ENCODE data around the gene HSPB1.

Gene HSPB1

GRCh38 chr7:76294344-76295024 lies 8.0 kb upstream of the HSPB1 start:
- Histone ChIP-seq H3K36me3 (ENCODE audit: control insufficient read depth in 2 of 2, insufficient read depth in 1 of 2, low read length in 2 of 2) (no peaks in the 10 kb centered on the region), H3K27ac (ENCODE audit: extremely low read depth, low read depth, low read length) (0 out of 2 replicates have a peak overlapping the region, but pooled peaks have one; percentile 14), H3K4me3 (ENCODE audit: low read depth, low read length) (no peak overlapping the region), H3K9me3 (ENCODE audit: control insufficient read depth, insufficient read depth, low read depth, low read length) (no peaks in the 10 kb centered on the region), H3K4me1 (ENCODE audit: control insufficient read depth, insufficient read depth, low read length) (no peaks in the 10 kb centered on the region)
- ChIA-PET CTCF (interaction anchor here (1.0 to 6.1 kb wide), 2 partner anchors 20 to 32 kb away, joined by 5 to 133 read pairs; no protein-coding TSS in a partner anchor), POLR2A (interaction anchor here (0.6 to 1.6 kb wide), 6 partner anchors 9 to 128 kb away, joined by 3 to 9 read pairs (median 4); partner anchors contain the start of gene HSPB1)
- TF ChIP-seq SP3 (tag by site-specific recombination; IDR thresholded peaks at IDR 0.05): peak; percentile 49
- no peak for TF ChIP-seq INSM2 (tag by site-specific recombination; IDR thresholded peaks at IDR 0.05)
- TF ChIP-seq, protein P1, sequence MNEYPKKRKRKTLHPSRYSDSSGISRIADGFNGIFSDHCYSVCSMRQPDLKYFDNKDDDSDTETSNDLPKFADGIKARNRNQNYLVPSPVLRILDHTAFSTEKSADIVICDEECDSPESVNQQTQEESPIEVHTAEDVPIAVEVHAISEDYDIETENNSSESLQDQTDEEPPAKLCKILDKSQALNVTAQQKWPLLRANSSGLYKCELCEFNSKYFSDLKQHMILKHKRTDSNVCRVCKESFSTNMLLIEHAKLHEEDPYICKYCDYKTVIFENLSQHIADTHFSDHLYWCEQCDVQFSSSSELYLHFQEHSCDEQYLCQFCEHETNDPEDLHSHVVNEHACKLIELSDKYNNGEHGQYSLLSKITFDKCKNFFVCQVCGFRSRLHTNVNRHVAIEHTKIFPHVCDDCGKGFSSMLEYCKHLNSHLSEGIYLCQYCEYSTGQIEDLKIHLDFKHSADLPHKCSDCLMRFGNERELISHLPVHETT (tag by site-specific recombination; IDR thresholded peaks at IDR 0.05): no peak
- TF ChIP-seq, protein P2, sequence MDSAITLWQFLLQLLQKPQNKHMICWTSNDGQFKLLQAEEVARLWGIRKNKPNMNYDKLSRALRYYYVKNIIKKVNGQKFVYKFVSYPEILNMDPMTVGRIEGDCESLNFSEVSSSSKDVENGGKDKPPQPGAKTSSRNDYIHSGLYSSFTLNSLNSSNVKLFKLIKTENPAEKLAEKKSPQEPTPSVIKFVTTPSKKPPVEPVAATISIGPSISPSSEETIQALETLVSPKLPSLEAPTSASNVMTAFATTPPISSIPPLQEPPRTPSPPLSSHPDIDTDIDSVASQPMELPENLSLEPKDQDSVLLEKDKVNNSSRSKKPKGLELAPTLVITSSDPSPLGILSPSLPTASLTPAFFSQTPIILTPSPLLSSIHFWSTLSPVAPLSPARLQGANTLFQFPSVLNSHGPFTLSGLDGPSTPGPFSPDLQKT (IDR thresholded peaks at IDR 0.05; ENCODE audit: borderline replicate concordance, low read depth, low read length): no peak
- no peak for TF ChIP-seq ZNF426 (tag by site-specific recombination; IDR thresholded peaks at IDR 0.05)
- TF ChIP-seq BCL11B (tag by site-specific recombination; IDR thresholded peaks at IDR 0.05; ENCODE audit: low read depth): no peak
- no peak for TF ChIP-seq ZNF837 (tag by site-specific recombination; IDR thresholded peaks at IDR 0.05)
- TF ChIP-seq SCRT2 (tag by site-specific recombination; IDR thresholded peaks at IDR 0.05): peak; percentile 35; the same call in 1 of the 2 replicates
- no peak for TF ChIP-seq ZNF211 (tag by site-specific recombination; IDR thresholded peaks at IDR 0.05; ENCODE audit: low read depth)
- TF ChIP-seq ZNF174 (tag by site-specific recombination; IDR thresholded peaks at IDR 0.05): no peak
- TF ChIP-seq, protein P3, sequence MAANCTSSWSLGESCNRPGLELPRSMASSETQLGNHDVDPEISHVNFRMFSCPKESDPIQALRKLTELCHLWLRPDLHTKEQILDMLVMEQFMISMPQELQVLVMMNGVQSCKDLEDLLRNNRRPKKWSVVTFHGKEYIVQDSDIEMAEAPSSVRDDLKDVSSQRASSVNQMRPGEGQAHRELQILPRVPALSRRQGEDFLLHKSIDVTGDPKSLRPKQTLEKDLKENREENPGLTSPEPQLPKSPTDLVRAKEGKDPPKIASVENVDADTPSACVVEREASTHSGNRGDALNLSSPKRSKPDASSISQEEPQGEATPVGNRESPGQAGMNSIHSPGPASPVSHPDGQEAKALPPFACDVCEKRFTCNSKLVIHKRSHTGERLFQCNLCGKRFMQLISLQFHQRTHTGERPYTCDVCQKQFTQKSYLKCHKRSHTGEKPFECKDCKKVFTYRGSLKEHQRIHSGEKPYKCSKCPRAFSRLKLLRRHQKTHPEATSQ (tag by site-specific recombination; IDR thresholded peaks at IDR 0.05): no peak
- TF ChIP-seq, protein P4, sequence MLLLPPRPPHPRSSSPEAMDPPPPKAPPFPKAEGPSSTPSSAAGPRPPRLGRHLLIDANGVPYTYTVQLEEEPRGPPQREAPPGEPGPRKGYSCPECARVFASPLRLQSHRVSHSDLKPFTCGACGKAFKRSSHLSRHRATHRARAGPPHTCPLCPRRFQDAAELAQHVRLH (tag by site-specific recombination; IDR thresholded peaks at IDR 0.05): no peak
- TF ChIP-seq ZNF175 (tag by site-specific recombination; IDR thresholded peaks at IDR 0.05): no peak
- no peak for TF ChIP-seq ZNF239 (tag by site-specific recombination; IDR thresholded peaks at IDR 0.05)
- TF ChIP-seq ZNF311 (tag by site-specific recombination; IDR thresholded peaks at IDR 0.05; ENCODE audit: borderline replicate concordance): no peak
- no peak for TF ChIP-seq ZNF76 (tag by site-specific recombination; IDR thresholded peaks at IDR 0.05; ENCODE audit: borderline replicate concordance, low read depth)
- TF ChIP-seq KLF8 (tag by site-specific recombination; IDR thresholded peaks at IDR 0.05): no peak
- no peak for TF ChIP-seq ZNF202 (tag by site-specific recombination; IDR thresholded peaks at IDR 0.05; ENCODE audit: borderline replicate concordance)
- TF ChIP-seq ZNF692 (tag by site-specific recombination; IDR thresholded peaks at IDR 0.05): no peak
- no peak for TF ChIP-seq GFI1B (tag by site-specific recombination; IDR thresholded peaks at IDR 0.05)
- TF ChIP-seq, protein P5, sequence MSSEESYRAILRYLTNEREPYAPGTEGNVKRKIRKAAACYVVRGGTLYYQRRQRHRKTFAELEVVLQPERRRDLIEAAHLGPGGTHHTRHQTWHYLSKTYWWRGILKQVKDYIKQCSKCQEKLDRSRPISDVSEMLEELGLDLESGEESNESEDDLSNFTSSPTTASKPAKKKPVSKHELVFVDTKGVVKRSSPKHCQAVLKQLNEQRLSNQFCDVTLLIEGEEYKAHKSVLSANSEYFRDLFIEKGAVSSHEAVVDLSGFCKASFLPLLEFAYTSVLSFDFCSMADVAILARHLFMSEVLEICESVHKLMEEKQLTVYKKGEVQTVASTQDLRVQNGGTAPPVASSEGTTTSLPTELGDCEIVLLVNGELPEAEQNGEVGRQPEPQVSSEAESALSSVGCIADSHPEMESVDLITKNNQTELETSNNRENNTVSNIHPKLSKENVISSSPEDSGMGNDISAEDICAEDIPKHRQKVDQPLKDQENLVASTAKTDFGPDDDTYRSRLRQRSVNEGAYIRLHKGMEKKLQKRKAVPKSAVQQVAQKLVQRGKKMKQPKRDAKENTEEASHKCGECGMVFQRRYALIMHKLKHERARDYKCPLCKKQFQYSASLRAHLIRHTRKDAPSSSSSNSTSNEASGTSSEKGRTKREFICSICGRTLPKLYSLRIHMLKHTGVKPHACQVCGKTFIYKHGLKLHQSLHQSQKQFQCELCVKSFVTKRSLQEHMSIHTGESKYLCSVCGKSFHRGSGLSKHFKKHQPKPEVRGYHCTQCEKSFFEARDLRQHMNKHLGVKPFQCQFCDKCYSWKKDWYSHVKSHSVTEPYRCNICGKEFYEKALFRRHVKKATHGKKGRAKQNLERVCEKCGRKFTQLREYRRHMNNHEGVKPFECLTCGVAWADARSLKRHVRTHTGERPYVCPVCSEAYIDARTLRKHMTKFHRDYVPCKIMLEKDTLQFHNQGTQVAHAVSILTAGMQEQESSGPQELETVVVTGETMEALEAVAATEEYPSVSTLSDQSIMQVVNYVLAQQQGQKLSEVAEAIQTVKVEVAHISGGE (tag by site-specific recombination; conservative IDR thresholded peaks at IDR 0.05; ENCODE audit: low read depth): no peak
- peak; percentile 50 for TF ChIP-seq PRDM10 (tag by site-specific recombination; IDR thresholded peaks at IDR 0.05)
